ENCODE results near the gene MRO.

DNA sequence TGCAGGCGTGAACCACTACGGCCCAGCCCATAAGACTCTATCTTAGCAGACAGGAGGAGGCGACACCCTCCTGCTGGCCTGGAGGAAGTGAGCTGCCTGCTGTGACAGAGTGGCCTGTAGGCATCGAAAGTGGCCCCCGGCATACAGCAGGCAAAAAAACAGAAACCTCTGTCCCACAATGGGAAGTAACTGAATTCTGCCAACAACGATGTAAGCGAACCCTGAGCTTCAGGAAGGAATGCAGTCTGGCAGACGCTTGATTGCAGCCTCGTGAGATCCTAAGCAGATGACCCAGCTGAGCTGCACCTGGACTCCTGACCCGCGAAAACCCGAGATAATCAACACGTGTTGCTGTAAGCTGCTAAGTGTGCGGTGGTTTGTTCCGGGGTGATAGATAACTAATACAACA, 13.6 kb downstream of the MRO start:
- TF ChIP-seq ZNF24 (IDR thresholded peaks at IDR 0.05), result no peak
- TF ChIP-seq, protein P1, sequence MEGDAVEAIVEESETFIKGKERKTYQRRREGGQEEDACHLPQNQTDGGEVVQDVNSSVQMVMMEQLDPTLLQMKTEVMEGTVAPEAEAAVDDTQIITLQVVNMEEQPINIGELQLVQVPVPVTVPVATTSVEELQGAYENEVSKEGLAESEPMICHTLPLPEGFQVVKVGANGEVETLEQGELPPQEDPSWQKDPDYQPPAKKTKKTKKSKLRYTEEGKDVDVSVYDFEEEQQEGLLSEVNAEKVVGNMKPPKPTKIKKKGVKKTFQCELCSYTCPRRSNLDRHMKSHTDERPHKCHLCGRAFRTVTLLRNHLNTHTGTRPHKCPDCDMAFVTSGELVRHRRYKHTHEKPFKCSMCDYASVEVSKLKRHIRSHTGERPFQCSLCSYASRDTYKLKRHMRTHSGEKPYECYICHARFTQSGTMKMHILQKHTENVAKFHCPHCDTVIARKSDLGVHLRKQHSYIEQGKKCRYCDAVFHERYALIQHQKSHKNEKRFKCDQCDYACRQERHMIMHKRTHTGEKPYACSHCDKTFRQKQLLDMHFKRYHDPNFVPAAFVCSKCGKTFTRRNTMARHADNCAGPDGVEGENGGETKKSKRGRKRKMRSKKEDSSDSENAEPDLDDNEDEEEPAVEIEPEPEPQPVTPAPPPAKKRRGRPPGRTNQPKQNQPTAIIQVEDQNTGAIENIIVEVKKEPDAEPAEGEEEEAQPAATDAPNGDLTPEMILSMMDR (IDR thresholded peaks at IDR 0.05 in 2 of 3, conservative IDR thresholded peaks at IDR 0.05 in 1 of 3; ENCODE audit: control insufficient read depth in 2 of 3, extremely low read depth in 1 of 3, insufficient read depth in 1 of 3, low read depth in 3 of 3, low read length in 3 of 3), result no peak
- TF ChIP-seq RUNX3 (IDR thresholded peaks at IDR 0.05; ENCODE audit: low read length), result no peak
- no peak for TF ChIP-seq CBX3 (IDR thresholded peaks at IDR 0.05; ENCODE audit: borderline replicate concordance, low read depth)
- TF ChIP-seq POLR2A (IDR thresholded peaks at IDR 0.05; ENCODE audit: low read depth, low read length), result no peak
- TF ChIP-seq IRF4 (IDR thresholded peaks at IDR 0.05; ENCODE audit: low read depth, low read length), result no peak
- no peak for TF ChIP-seq SMC3 (IDR thresholded peaks at IDR 0.05; ENCODE audit: borderline replicate concordance, low read length)
- TF ChIP-seq EZH2 (IDR thresholded peaks at IDR 0.05; ENCODE audit: borderline replicate concordance, control insufficient read depth, low read depth, low read length), result no peak
- TF ChIP-seq MTA3 (IDR thresholded peaks at IDR 0.05; ENCODE audit: borderline replicate concordance, low read length), result no peak
- TF ChIP-seq TAF1 (IDR thresholded peaks at IDR 0.05; ENCODE audit: borderline replicate concordance, low read depth, low read length), result no peak
